Measurements from ENCODE around the gene RD3L. TPM values are rescaled to one million over a fixed set of nuclear protein-coding genes. Genes with fewer than 3 reads are reported as not detected.

The RD3L gene
- total and polyA plus RNA-seq, 4 donors, result not detected

- ATAC-seq (ENCODE audit: low FRiP score) (no peak), DNase-seq (no peak)
- Histone ChIP-seq H3K36me3 (ENCODE audit: control insufficient read depth in 1 of 2, insufficient read depth in 2 of 2, low read length in 1 of 2) (no peaks in the 10 kb centered on the region), H3K9me3 (ENCODE audit: control insufficient read depth, low read length) (no peaks in the 10 kb centered on the region), H3K4me1 (ENCODE audit: control insufficient read depth in 1 of 2, insufficient read depth in 2 of 2, low read length in 2 of 2) (no peaks in the 10 kb centered on the region), H3K27ac (ENCODE audit: low read depth in 1 of 2, low read length in 2 of 2) (no peak overlapping the region), H3K27me3 (ENCODE audit: control insufficient read depth in 1 of 2, insufficient read depth in 2 of 2, low read length in 1 of 2) (no peaks in the 10 kb centered on the region), H3K4me3 (ENCODE audit: low read length in 2 of 2) (no peak overlapping the region)
- intact Hi-C loops (cut with DNase I), result no loop called here
- WGBS, 2 donors, result 74% methylated on average over 26 of the region's 26 CpGs
Observed at GRCh38 chr14:103894034-103894722, 48.2 kb downstream of the RD3L start.

DNA sequence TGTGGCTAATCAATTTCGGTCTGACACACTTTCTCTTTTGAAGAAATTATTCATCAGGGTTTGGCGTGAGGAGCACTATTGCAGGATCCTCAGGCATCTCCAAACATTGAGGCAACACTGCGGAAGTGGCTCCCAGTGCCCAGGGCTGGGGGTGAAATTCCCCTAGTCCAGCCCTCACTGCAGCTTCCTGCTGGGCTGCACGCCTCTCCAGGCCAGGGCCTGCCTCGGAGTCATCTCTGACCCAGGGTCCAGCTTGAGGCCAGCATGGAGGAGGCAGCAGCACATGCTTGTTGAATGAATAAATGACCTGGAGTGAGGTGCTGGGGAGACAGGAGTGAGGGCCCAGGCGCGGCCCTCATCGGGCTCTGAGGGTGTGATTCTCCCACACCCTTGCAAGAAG is 50.1 kb downstream of the RD3L start:
- H3K27me3 ChIP-seq (ENCODE audit: control insufficient read depth in 1 of 2, insufficient read depth in 2 of 2, low read length in 1 of 2), result no peaks in the 10 kb centered on the region
- ATAC-seq (ENCODE audit: low FRiP score), result no peak
- no peaks in the 10 kb centered on the region for H3K9me3 ChIP-seq (ENCODE audit: control insufficient read depth, low read length)
- H3K36me3 ChIP-seq (ENCODE audit: control insufficient read depth in 1 of 2, insufficient read depth in 2 of 2, low read length in 1 of 2), result no peaks in the 10 kb centered on the region
- no peak overlapping the region for H3K4me3 ChIP-seq (ENCODE audit: low read length in 2 of 2)
- no peak for DNase-seq
- H3K4me1 ChIP-seq (ENCODE audit: control insufficient read depth in 1 of 2, insufficient read depth in 2 of 2, low read length in 2 of 2), result no peaks in the 10 kb centered on the region
- intact Hi-C loops (cut with DNase I), result no loop called here
- no peak overlapping the region for H3K27ac ChIP-seq (ENCODE audit: low read depth in 1 of 2, low read length in 2 of 2)
- 91 to 92% methylated on average over 8 of the region's 8 CpGs for WGBS, 2 donors

DNA sequence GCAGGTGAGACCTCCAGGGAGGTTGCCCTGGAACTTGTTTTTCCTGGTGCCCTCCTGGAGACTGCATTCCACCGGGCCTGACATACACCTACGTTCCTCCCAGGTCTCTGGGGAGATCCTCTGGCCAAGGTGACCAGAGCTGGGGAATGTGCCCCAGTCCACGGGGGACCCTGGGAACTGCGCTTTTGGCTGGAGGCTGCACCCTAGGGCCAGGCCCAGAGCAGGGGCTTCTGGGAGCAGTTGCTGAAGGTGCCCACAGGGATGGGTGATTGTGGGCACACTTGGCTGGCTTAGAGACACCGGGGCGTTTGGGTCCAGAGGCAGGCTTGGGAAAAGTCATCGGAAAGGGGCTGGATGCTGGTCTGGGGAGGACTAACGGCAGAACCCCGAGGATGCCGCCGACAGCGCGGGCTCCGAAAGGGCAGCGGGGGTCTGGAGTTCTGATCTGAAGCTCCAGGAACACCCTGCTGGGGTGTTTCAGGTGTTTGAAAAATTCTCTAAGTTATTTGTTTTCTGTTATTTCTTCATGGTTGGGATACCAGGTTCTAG is 50.6 kb downstream of the RD3L start:
- Histone ChIP-seq H3K4me1 (ENCODE audit: control insufficient read depth in 1 of 2, insufficient read depth in 2 of 2, low read length in 2 of 2) (no peaks in the 10 kb centered on the region), H3K36me3 (ENCODE audit: control insufficient read depth in 1 of 2, insufficient read depth in 2 of 2, low read length in 1 of 2) (no peaks in the 10 kb centered on the region), H3K4me3 (ENCODE audit: low read length in 2 of 2) (no peak overlapping the region), H3K9me3 (ENCODE audit: control insufficient read depth, low read length) (no peaks in the 10 kb centered on the region), H3K27me3 (ENCODE audit: control insufficient read depth in 1 of 2, insufficient read depth in 2 of 2, low read length in 1 of 2) (no peaks in the 10 kb centered on the region), H3K27ac (ENCODE audit: low read depth in 1 of 2, low read length in 2 of 2) (no peak overlapping the region)
- DNase-seq (no peak), ATAC-seq (ENCODE audit: low FRiP score) (no peak)
- WGBS, 2 donors, result 87 to 89% methylated on average over 15 of the region's 15 CpGs
- intact Hi-C loops (cut with DNase I), result no loop called here

GRCh38 chr14:103890821-103891666 is 51.3 kb downstream of the RD3L start:
- Histone ChIP-seq H3K9me3 (ENCODE audit: control insufficient read depth, low read length) (no peaks in the 10 kb centered on the region), H3K27me3 (ENCODE audit: control insufficient read depth in 1 of 2, insufficient read depth in 2 of 2, low read length in 1 of 2) (no peaks in the 10 kb centered on the region), H3K27ac (ENCODE audit: low read depth in 1 of 2, low read length in 2 of 2) (no peak overlapping the region), H3K36me3 (ENCODE audit: control insufficient read depth in 1 of 2, insufficient read depth in 2 of 2, low read length in 1 of 2) (no peaks in the 10 kb centered on the region), H3K4me1 (ENCODE audit: control insufficient read depth in 1 of 2, insufficient read depth in 2 of 2, low read length in 2 of 2) (no peaks in the 10 kb centered on the region), H3K4me3 (ENCODE audit: low read length in 2 of 2) (no peak overlapping the region)
- ATAC-seq (ENCODE audit: low FRiP score), result no peak
- WGBS, 2 donors, result 82% methylated on average over 18 of the region's 18 CpGs
- intact Hi-C loops (cut with DNase I), result no loop called here
- no peak for DNase-seq

Other genes with a start within 250 kb of the RD3L start
- 1 to 10 TPM; 5.2 to 5.3 TPM for gene XRCC3, start 227.1 kb downstream of the RD3L start, total RNA-seq
- 1 to 10 TPM; 1.0 to 8.6 TPM for gene XRCC3, start 227.1 kb downstream of the RD3L start, polyA plus RNA-seq
- 10 to 100 TPM; 69.0 to 74.8 TPM for gene ZFYVE21, start 226.7 kb downstream of the RD3L start, total RNA-seq
- 100 to 1,000 TPM; 100 to 110 TPM for gene ZFYVE21, start 226.7 kb downstream of the RD3L start, polyA plus RNA-seq
- 10 to 100 TPM; 24.8 to 44.0 TPM for gene PPP1R13B, start 95.0 kb downstream of the RD3L start, total RNA-seq
- 1 to 10 TPM; 2.3 to 6.9 TPM for gene PPP1R13B, start 95.0 kb downstream of the RD3L start, polyA plus RNA-seq
- 1 to 10 TPM; 1.7 to 2.7 TPM for gene TDRD9, start 14.1 kb downstream of the RD3L start, total RNA-seq
- 1 to 10 TPM; 1.1 to 2.3 TPM for gene TDRD9, start 14.1 kb downstream of the RD3L start, polyA plus RNA-seq
- gene ASPG, start 143.2 kb upstream of the RD3L start, total RNA-seq, result 1 to 10 TPM in 1 of 2 donors, under 1 TPM in 1; 0.13 to 2.2 TPM
- 1 to 10 TPM in 1 of 2 donors, under 1 TPM in 1; 0.20 to 1.6 TPM for gene ASPG, start 143.2 kb upstream of the RD3L start, polyA plus RNA-seq
- 1 to 10 TPM; 4.6 to 8.3 TPM for gene KIF26A, start 196.1 kb upstream of the RD3L start, total RNA-seq
- gene KIF26A, start 196.1 kb upstream of the RD3L start, polyA plus RNA-seq, result 1 to 10 TPM in 1 of 2 donors, under 1 TPM in 1; 0.13 to 1.9 TPM